Astrocyte (in vitro differentiated cells and primary cell): ENCODE measurements around the gene CCDC184. TPM values are rescaled to one million over a fixed set of nuclear protein-coding genes. Genes with fewer than 3 reads are reported as not detected.
A peak's percentile ranks its signal among the peaks of the same experiment; 100 is the strongest.
"Not testable (repeated sequence)": the region's sequence is repeated elsewhere in the genome, so short reads cannot be mapped to it uniquely, and the experiment has no call there.

Experiments
- DNase-seq: peaks from one replicate; pipeline ENCODE4 v3.0.0-alpha.2; 2010; ENCODE audit warnings: low read depth
- FAIRE-seq: peaks from 2 replicates; lab custom pipeline; 2011; peaks lifted over from hg19 to GRCh38; lab: Jason Lieb, UNC
- H2AFZ ChIP-seq: 2 replicates; pipeline ENCODE4 v1.6.0; 2012; ENCODE audit warnings: low read depth, low read length, inconsistent platforms
- H3K27ac ChIP-seq: 2 replicates; pipeline ENCODE4 v1.5.1; 2011; ENCODE audit warnings: low read depth, low read length, inconsistent platforms
- H3K27me3 ChIP-seq: 2 replicates; pipeline ENCODE4 v1.6.0; 2011; ENCODE audit warnings: low read length, inconsistent platforms; ENCODE audit not compliant: insufficient read depth
- H3K36me3 ChIP-seq: 2 replicates; pipeline ENCODE4 v1.5.1; 2011; ENCODE audit warnings: low read length, inconsistent platforms; ENCODE audit not compliant: insufficient read depth
- H3K4me1 ChIP-seq: 2 replicates; pipeline ENCODE4 v1.5.1; 2011; ENCODE audit warnings: low read length, inconsistent platforms; ENCODE audit not compliant: insufficient read depth
- H3K4me2 ChIP-seq: 2 replicates; pipeline ENCODE4 v1.6.0; 2012; ENCODE audit warnings: low read length, inconsistent platforms
- H3K4me3 ChIP-seq: 2 replicates; pipeline ENCODE4 v1.5.1; 2011; ENCODE audit warnings: low read depth, mild to moderate bottlenecking, low read length, inconsistent platforms; ENCODE audit not compliant: insufficient read depth
- H3K79me2 ChIP-seq: 2 replicates; pipeline ENCODE4 v1.6.0; 2012; ENCODE audit warnings: mild to moderate bottlenecking, low read length, inconsistent platforms; ENCODE audit not compliant: insufficient read depth
- H3K9ac ChIP-seq: 2 replicates; pipeline ENCODE4 v1.6.0; 2012; ENCODE audit warnings: mild to moderate bottlenecking, low read length, inconsistent platforms
- H3K9me3 ChIP-seq: 2 replicates; pipeline ENCODE4 v1.5.1; 2012; ENCODE audit warnings: low read depth, mild to moderate bottlenecking, low read length, inconsistent platforms; ENCODE audit not compliant: insufficient read depth
- H4K20me1 ChIP-seq: 2 replicates; pipeline ENCODE4 v1.6.0; 2012; ENCODE audit warnings: low read length, inconsistent platforms; ENCODE audit not compliant: insufficient read depth
- H3K27ac Mint-ChIP-seq: one replicate; pipeline ENCODE4 v1.8.0; 2021; ENCODE audit warnings: mild to moderate bottlenecking, mixed read lengths; ENCODE audit not compliant: unreplicated experiment
- H3K27me3 Mint-ChIP-seq: one replicate; pipeline ENCODE4 v1.8.0; 2021; ENCODE audit warnings: low read depth, mixed read lengths; ENCODE audit not compliant: unreplicated experiment
- H3K36me3 Mint-ChIP-seq: one replicate; pipeline ENCODE4 v1.8.0; 2021; ENCODE audit warnings: low read depth, mixed read lengths; ENCODE audit not compliant: unreplicated experiment
- H3K4me1 Mint-ChIP-seq: one replicate; pipeline ENCODE4 v1.8.0; 2021; ENCODE audit warnings: low read depth, mixed read lengths; ENCODE audit not compliant: unreplicated experiment
- H3K4me3 Mint-ChIP-seq: one replicate; pipeline ENCODE4 v1.8.0; 2021; ENCODE audit warnings: mild to moderate bottlenecking, moderate library complexity, mixed read lengths; ENCODE audit not compliant: unreplicated experiment
- H3K9me3 Mint-ChIP-seq: one replicate; pipeline ENCODE4 v1.8.0; 2021; ENCODE audit warnings: mild to moderate bottlenecking, mixed read lengths; ENCODE audit not compliant: unreplicated experiment
- CTCF ChIP-seq: IDR thresholded peaks from 2 replicates; pipeline ENCODE4 v1.5.1; 2011; ENCODE audit warnings: low read depth, mild to moderate bottlenecking, inconsistent platforms, low read length, moderate library complexity; ENCODE audit not compliant: insufficient read depth
- EZH2 ChIP-seq: IDR thresholded peaks from 2 replicates; pipeline ENCODE4 v1.6.1; 2012; ENCODE audit warnings: mild to moderate bottlenecking, low read length, inconsistent platforms; ENCODE audit not compliant: insufficient read depth
- total RNA-seq: library from RNA; stranded (reverse); gene quantifications from 2 replicates; pipeline ENCODE4 v1.2.1, GENCODE V29; 2021

CCDC184 gene
- total RNA-seq, 1 donor from 2014 or later, result 3.3 TPM

- H3K27ac Mint-ChIP-seq, result no peak overlapping the region
- H3K27me3 Mint-ChIP-seq, result no peaks in the 10 kb centered on the region
- no peak overlapping the region for H3K4me3 ChIP-seq
- no peaks in the 10 kb centered on the region for H3K9me3 Mint-ChIP-seq
- H3K9ac ChIP-seq, result no peak overlapping the region
- H3K27me3 ChIP-seq, result no peaks in the 10 kb centered on the region
- TF ChIP-seq EZH2 (no peak), CTCF (no peak)
- no peaks in the 10 kb centered on the region for H3K9me3 ChIP-seq
- peaks cover 2% of the 10 kb centered on the region for H3K36me3 Mint-ChIP-seq
- H4K20me1 ChIP-seq, result no peaks in the 10 kb centered on the region
- H3K4me1 ChIP-seq, result no peaks in the 10 kb centered on the region
- no peak overlapping the region for H3K4me3 Mint-ChIP-seq
- FAIRE-seq (no peak), DNase-seq (no peak)
- H3K79me2 ChIP-seq, result peaks cover 9% of the 10 kb centered on the region
- H2AFZ ChIP-seq, result no peak overlapping the region
- no peak overlapping the region for H3K4me2 ChIP-seq
- peaks cover 33% of the 10 kb centered on the region for H3K36me3 ChIP-seq
- peaks cover 13% of the 10 kb centered on the region for H3K4me1 Mint-ChIP-seq
- no peak overlapping the region for H3K27ac ChIP-seq
Observed at GRCh38 chr12:48151103-48151771, 32.2 kb upstream of the CCDC184 start.

- not testable (repeated sequence) for FAIRE-seq, H4K20me1 ChIP-seq, H3K36me3 Mint-ChIP-seq, H3K9me3 ChIP-seq, H3K4me2 ChIP-seq, DNase-seq, H3K27ac ChIP-seq, H3K36me3 ChIP-seq, H3K27ac Mint-ChIP-seq, H3K4me3 ChIP-seq, H3K4me1 ChIP-seq, H3K9me3 Mint-ChIP-seq, H3K27me3 ChIP-seq, H3K9ac ChIP-seq, H2AFZ ChIP-seq, H3K27me3 Mint-ChIP-seq
- H3K79me2 ChIP-seq, result peaks cover 21% of the 10 kb centered on the region
- peak overlapping the region; percentile 98 for H3K4me3 Mint-ChIP-seq
- H3K4me1 Mint-ChIP-seq, result peaks cover 18% of the 10 kb centered on the region
Observed at GRCh38 chr12:48155786-48156185, 27.7 kb upstream of the CCDC184 start.

GRCh38 chr12:48156652-48157017 is 26.8 kb upstream of the CCDC184 start:
- peak overlapping the region; percentile 98 for H3K4me3 ChIP-seq
- H3K79me2 ChIP-seq, result peaks cover 21% of the 10 kb centered on the region
- peaks cover 18% of the 10 kb centered on the region for H3K4me1 Mint-ChIP-seq
- DNase-seq (no peak), FAIRE-seq (no peak)
- no peaks in the 10 kb centered on the region for H3K9me3 ChIP-seq
- H3K4me3 Mint-ChIP-seq, result peak overlapping the region; percentile 98
- no peaks in the 10 kb centered on the region for H3K27me3 Mint-ChIP-seq
- no peaks in the 10 kb centered on the region for H4K20me1 ChIP-seq
- no peaks in the 10 kb centered on the region for H3K36me3 Mint-ChIP-seq
- H2AFZ ChIP-seq, result peak overlapping the region; percentile 95
- peaks cover 2% of the 10 kb centered on the region for H3K36me3 ChIP-seq
- H3K27me3 ChIP-seq, result no peaks in the 10 kb centered on the region
- H3K27ac Mint-ChIP-seq, result no peak overlapping the region
- H3K9me3 Mint-ChIP-seq, result no peaks in the 10 kb centered on the region
- TF ChIP-seq EZH2 (no peak), CTCF (no peak)
- peak overlapping the region; percentile 90 for H3K9ac ChIP-seq
- peaks cover 5% of the 10 kb centered on the region for H3K4me1 ChIP-seq
- H3K27ac ChIP-seq, result no peak overlapping the region
- peak overlapping the region; percentile 98 for H3K4me2 ChIP-seq
